ENCODE data around the gene RANGAP1. TPM values are rescaled to one million over a fixed set of nuclear protein-coding genes. Genes with fewer than 3 reads are reported as not detected.

Gene RANGAP1
- total and polyA plus RNA-seq, 2 of the 4 experiments (the other 2 are of a cell fraction), result 71.2 to 148 TPM

DNA sequence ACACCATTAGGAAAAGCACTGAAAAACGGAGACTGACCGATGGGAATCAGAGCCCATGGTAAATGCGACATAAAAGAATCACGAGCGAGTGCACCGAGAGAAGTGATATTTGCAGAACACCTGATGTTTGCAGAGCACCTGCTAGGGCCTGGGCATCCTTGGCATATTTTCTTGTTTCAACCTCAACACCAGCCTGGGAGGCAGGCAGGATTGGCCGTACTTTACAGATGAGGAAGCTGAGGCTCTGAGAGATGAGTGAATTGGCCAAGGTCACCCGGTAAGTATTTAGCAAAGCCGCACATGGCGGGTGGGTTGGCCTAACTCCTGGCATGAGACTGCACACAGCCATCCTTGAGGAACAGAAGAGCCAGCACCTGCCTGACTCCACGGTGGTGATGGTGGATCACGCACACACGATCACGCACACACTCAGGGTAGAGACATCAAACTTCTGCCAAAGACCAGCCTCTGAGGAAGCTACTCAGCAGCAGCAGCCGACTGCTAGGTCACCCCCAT is 23.7 kb downstream of the RANGAP1 start:
- Histone ChIP-seq H3K18ac (ENCODE audit: low read depth, low read length) (no peak overlapping the region), H3K36me3 (ENCODE audit: control insufficient read depth, insufficient read depth, low read length) (peaks cover 76% of the 10 kb centered on the region), H3K27me3 (ENCODE audit: control insufficient read depth, insufficient read depth, low read length) (no peaks in the 10 kb centered on the region), H3K4me2 (ENCODE audit: low read depth, low read length) (no peak overlapping the region), H3K23ac (ENCODE audit: low read depth, low read length) (0 out of 2 replicates have a peak overlapping the region, but pooled peaks have one; percentile 31), H4K8ac (ENCODE audit: low read depth in 2 of 2, low read length in 2 of 2) (no peak overlapping the region), H4K91ac (ENCODE audit: insufficient read depth, low read depth, low read length) (no peak overlapping the region), H4K5ac (ENCODE audit: low read depth, low read length) (no peak overlapping the region), H3K4ac (ENCODE audit: low read depth, low read length) (no peak overlapping the region), H3K9ac (ENCODE audit: low read depth, low read length) (no peak overlapping the region), H3K9me3 (ENCODE audit: control insufficient read depth, insufficient read depth, low read length) (no peaks in the 10 kb centered on the region), H3K4me1 (ENCODE audit: control insufficient read depth, insufficient read depth, low read length) (peaks cover 2% of the 10 kb centered on the region; the same call in 1 of the 2 replicates), H3K14ac (replicated peaks; ENCODE audit: low read depth, low read length) (no peak overlapping the region), H2BK120ac (ENCODE audit: low read depth, low read length) (no peak overlapping the region), H4K20me1 (ENCODE audit: insufficient read depth, low read length) (peaks cover 35% of the 10 kb centered on the region), H2AK5ac (ENCODE audit: low read depth, low read length) (no peak overlapping the region), H3K4me3 (ENCODE audit: insufficient read depth, low read depth, low read length) (no peak overlapping the region), H2BK5ac (ENCODE audit: low read depth, low read length, poor library complexity, severe bottlenecking) (no peak overlapping the region), H3K79me1 (ENCODE audit: low read depth in 1 of 2, low read length in 2 of 2) (peaks cover 51 to 83% of the 10 kb centered on the region in 2 experiments), H2AK9ac (replicated peaks; ENCODE audit: low read depth, low read length, poor library complexity) (no peak overlapping the region), H3K9me1 (ENCODE audit: insufficient read depth, low read length) (peaks cover 25% of the 10 kb centered on the region), H3K56ac (ENCODE audit: extremely low read depth, insufficient read depth, low read length) (no peak overlapping the region), H2BK15ac (ENCODE audit: low read depth, low read length) (no peak overlapping the region), H3K27ac (ENCODE audit: insufficient read depth, low read length) (no peak overlapping the region), H2AFZ (replicated peaks; ENCODE audit: low read length, poor library complexity) (no peak overlapping the region), H2BK20ac (ENCODE audit: low read depth, low read length) (no peak overlapping the region)
- ATAC-seq (ENCODE audit: low read depth) (no peak), DNase-seq (no peak)
- CTCF ChIA-PET, result no interaction called here
- 100% methylated on average over 8 of the region's 15 CpGs; no CpG with 5 or more reads in 1 of the 2 experiments for WGBS, 2 experiments (ENCODE audit: extremely low coverage in 2 of 2, insufficient read length in 1 of 2)
- POLR2A ChIA-PET (ENCODE audit: unreplicated experiment), result no interaction called here
- intact Hi-C loops (cut with micrococcal nuclease), result no loop called here
- dilution Hi-C loops (cut with HindIII; ENCODE audit: low sequenced_read_pairs, unreplicated experiment), result no loop called here
- no TSS peak for BruUV-seq (replicated peaks)
- TF ChIP-seq, protein P1, sequence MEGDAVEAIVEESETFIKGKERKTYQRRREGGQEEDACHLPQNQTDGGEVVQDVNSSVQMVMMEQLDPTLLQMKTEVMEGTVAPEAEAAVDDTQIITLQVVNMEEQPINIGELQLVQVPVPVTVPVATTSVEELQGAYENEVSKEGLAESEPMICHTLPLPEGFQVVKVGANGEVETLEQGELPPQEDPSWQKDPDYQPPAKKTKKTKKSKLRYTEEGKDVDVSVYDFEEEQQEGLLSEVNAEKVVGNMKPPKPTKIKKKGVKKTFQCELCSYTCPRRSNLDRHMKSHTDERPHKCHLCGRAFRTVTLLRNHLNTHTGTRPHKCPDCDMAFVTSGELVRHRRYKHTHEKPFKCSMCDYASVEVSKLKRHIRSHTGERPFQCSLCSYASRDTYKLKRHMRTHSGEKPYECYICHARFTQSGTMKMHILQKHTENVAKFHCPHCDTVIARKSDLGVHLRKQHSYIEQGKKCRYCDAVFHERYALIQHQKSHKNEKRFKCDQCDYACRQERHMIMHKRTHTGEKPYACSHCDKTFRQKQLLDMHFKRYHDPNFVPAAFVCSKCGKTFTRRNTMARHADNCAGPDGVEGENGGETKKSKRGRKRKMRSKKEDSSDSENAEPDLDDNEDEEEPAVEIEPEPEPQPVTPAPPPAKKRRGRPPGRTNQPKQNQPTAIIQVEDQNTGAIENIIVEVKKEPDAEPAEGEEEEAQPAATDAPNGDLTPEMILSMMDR (conservative IDR thresholded peaks at IDR 0.05; ENCODE audit: low read depth, low read length), result no peak
- TF ChIP-seq BHLHE40 (IDR thresholded peaks at IDR 0.05; ENCODE audit: low read depth, low read length) (no peak), RCOR1 (IDR thresholded peaks at IDR 0.05; ENCODE audit: insufficient replicate concordance, low read length) (no peak), CEBPB (IDR thresholded peaks at IDR 0.05; ENCODE audit: low read depth, low read length) (no peak), SMC3 (IDR thresholded peaks at IDR 0.05; ENCODE audit: low read depth, low read length) (no peak), FOS (IDR thresholded peaks at IDR 0.05; ENCODE audit: low read depth, low read length) (no peak), MAZ (IDR thresholded peaks at IDR 0.05; ENCODE audit: borderline replicate concordance, low read depth, low read length) (no peak), POLR2A (IDR thresholded peaks at IDR 0.05; ENCODE audit: low read depth, low read length) (no peak), MAFK (IDR thresholded peaks at IDR 0.05; ENCODE audit: low read depth, low read length) (no peak), NFE2L2 (IDR thresholded peaks at IDR 0.05; ENCODE audit: low read depth, low read length) (no peak), MXI1 (IDR thresholded peaks at IDR 0.05; ENCODE audit: borderline replicate concordance, low read depth, low read length) (no peak), RFX5 (IDR thresholded peaks at IDR 0.05; ENCODE audit: low read depth, low read length) (no peak), RAD21 (IDR thresholded peaks at IDR 0.05; ENCODE audit: low read length) (no peak)
- TF ChIP-seq, protein P2, sequence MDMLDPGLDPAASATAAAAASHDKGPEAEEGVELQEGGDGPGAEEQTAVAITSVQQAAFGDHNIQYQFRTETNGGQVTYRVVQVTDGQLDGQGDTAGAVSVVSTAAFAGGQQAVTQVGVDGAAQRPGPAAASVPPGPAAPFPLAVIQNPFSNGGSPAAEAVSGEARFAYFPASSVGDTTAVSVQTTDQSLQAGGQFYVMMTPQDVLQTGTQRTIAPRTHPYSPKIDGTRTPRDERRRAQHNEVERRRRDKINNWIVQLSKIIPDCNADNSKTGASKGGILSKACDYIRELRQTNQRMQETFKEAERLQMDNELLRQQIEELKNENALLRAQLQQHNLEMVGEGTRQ (IDR thresholded peaks at IDR 0.05; ENCODE audit: low read depth, low read length), result no peak
- in situ Hi-C loops (cut with MboI; ENCODE audit: low sequenced_read_pairs), result no loop called here
